Measurements from ENCODE around the gene ATP10B. TPM values are rescaled to one million over a fixed set of nuclear protein-coding genes. Genes with fewer than 3 reads are reported as not detected.
A peak's percentile ranks its signal among the peaks of the same experiment; 100 is the strongest.

Gene ATP10B
- total and polyA plus RNA-seq, 4 donors, result 0.08 to 7.2 (median 0.53) TPM

- TF ChIP-seq, protein P1, sequence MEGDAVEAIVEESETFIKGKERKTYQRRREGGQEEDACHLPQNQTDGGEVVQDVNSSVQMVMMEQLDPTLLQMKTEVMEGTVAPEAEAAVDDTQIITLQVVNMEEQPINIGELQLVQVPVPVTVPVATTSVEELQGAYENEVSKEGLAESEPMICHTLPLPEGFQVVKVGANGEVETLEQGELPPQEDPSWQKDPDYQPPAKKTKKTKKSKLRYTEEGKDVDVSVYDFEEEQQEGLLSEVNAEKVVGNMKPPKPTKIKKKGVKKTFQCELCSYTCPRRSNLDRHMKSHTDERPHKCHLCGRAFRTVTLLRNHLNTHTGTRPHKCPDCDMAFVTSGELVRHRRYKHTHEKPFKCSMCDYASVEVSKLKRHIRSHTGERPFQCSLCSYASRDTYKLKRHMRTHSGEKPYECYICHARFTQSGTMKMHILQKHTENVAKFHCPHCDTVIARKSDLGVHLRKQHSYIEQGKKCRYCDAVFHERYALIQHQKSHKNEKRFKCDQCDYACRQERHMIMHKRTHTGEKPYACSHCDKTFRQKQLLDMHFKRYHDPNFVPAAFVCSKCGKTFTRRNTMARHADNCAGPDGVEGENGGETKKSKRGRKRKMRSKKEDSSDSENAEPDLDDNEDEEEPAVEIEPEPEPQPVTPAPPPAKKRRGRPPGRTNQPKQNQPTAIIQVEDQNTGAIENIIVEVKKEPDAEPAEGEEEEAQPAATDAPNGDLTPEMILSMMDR (IDR thresholded peaks at IDR 0.05; ENCODE audit: control extremely low read depth, extremely low read depth), result no peak
- no peak for DNase-seq
- H3K27me3 ChIP-seq (ENCODE audit: control insufficient read depth in 3 of 3, insufficient read depth in 3 of 3, low read length in 2 of 3), result no peaks in the 10 kb centered on the region
- H3K9ac ChIP-seq (ENCODE audit: insufficient read depth in 1 of 2, low read length in 2 of 2), result no peak overlapping the region
- 59 to 72% methylated on average over 1 of the region's 1 CpG for WGBS, 2 donors
- ATAC-seq (ENCODE audit: insufficient read depth, low FRiP score), result no peak
- H3K27ac ChIP-seq (ENCODE audit: low read depth in 1 of 2, low read length in 1 of 2), result no peak overlapping the region
- no peaks in the 10 kb centered on the region for H3K36me3 ChIP-seq (ENCODE audit: control insufficient read depth in 4 of 4, insufficient read depth in 4 of 4, low read length in 4 of 4)
- no peaks in the 10 kb centered on the region for H3K4me1 ChIP-seq (ENCODE audit: control insufficient read depth in 5 of 5, insufficient read depth in 5 of 5, low read length in 5 of 5)
- peaks cover 0 to 2% (median 0%) of the 10 kb centered on the region in 4 donors for H3K9me3 ChIP-seq (ENCODE audit: control insufficient read depth in 4 of 4, insufficient read depth in 3 of 4, low read length in 3 of 4)
- no peak overlapping the region for H3K4me3 ChIP-seq
Measured at GRCh38 chr5:160618286-160618685, 233.7 kb downstream of the ATP10B start.

- ATAC-seq (ENCODE audit: insufficient read depth, low FRiP score), result no peak
- H3K4me3 ChIP-seq, result no peak overlapping the region
- no peak overlapping the region for H3K27ac ChIP-seq (ENCODE audit: low read depth in 1 of 2, low read length in 1 of 2)
- no peaks in the 10 kb centered on the region for H3K4me1 ChIP-seq (ENCODE audit: control insufficient read depth in 5 of 5, insufficient read depth in 5 of 5, low read length in 5 of 5)
- H3K9ac ChIP-seq (ENCODE audit: insufficient read depth in 1 of 2, low read length in 2 of 2), result no peak overlapping the region
- no peaks in the 10 kb centered on the region for H3K27me3 ChIP-seq (ENCODE audit: control insufficient read depth in 3 of 3, insufficient read depth in 3 of 3, low read length in 2 of 3)
- WGBS, 2 donors, result 85% methylated on average over 4 of the region's 4 CpGs
- H3K9me3 ChIP-seq (ENCODE audit: control insufficient read depth in 4 of 4, insufficient read depth in 3 of 4, low read length in 3 of 4), result peaks cover 0 to 2% (median 0%) of the 10 kb centered on the region in 4 donors
- DNase-seq, result peak in 1 of 3 donors; percentile 6
- TF ChIP-seq, protein P1 (IDR thresholded peaks at IDR 0.05; ENCODE audit: control extremely low read depth, extremely low read depth), result no peak
- no peaks in the 10 kb centered on the region for H3K36me3 ChIP-seq (ENCODE audit: control insufficient read depth in 4 of 4, insufficient read depth in 4 of 4, low read length in 4 of 4)
Measured at GRCh38 chr5:160616712-160617497, 235.1 kb downstream of the ATP10B start.

GRCh38 chr5:160614136-160614535, 237.9 kb downstream of the ATP10B start:
- no peak overlapping the region for H3K27ac ChIP-seq (ENCODE audit: low read depth in 1 of 2, low read length in 1 of 2)
- no peak overlapping the region for H3K4me3 ChIP-seq
- no peaks in the 10 kb centered on the region for H3K27me3 ChIP-seq (ENCODE audit: control insufficient read depth in 3 of 3, insufficient read depth in 3 of 3, low read length in 2 of 3)
- no peak for DNase-seq
- peaks cover 0 to 5% (median 0%) of the 10 kb centered on the region in 4 donors for H3K9me3 ChIP-seq (ENCODE audit: control insufficient read depth in 4 of 4, insufficient read depth in 3 of 4, low read length in 3 of 4)
- TF ChIP-seq, protein P1 (IDR thresholded peaks at IDR 0.05; ENCODE audit: control extremely low read depth, extremely low read depth), result no peak
- H3K36me3 ChIP-seq (ENCODE audit: control insufficient read depth in 4 of 4, insufficient read depth in 4 of 4, low read length in 4 of 4), result no peaks in the 10 kb centered on the region
- no peak for ATAC-seq (ENCODE audit: insufficient read depth, low FRiP score)
- WGBS, 2 donors, result 80 to 91% methylated on average over 3 of the region's 3 CpGs
- no peak overlapping the region for H3K9ac ChIP-seq (ENCODE audit: insufficient read depth in 1 of 2, low read length in 2 of 2)
- H3K4me1 ChIP-seq (ENCODE audit: control insufficient read depth in 5 of 5, insufficient read depth in 5 of 5, low read length in 5 of 5), result no peaks in the 10 kb centered on the region
